ENCODE results near the gene RBP7. TPM values are rescaled to one million over a fixed set of nuclear protein-coding genes. Genes with fewer than 3 reads are reported as not detected.
"Not testable (repeated sequence)": the region's sequence is repeated elsewhere in the genome, so short reads cannot be mapped to it uniquely, and the experiment has no call there.

The RBP7 gene
- total RNA-seq, 4 donors from 2014 or later = 2.5 to 47.1 (median 35.1) TPM

DNA sequence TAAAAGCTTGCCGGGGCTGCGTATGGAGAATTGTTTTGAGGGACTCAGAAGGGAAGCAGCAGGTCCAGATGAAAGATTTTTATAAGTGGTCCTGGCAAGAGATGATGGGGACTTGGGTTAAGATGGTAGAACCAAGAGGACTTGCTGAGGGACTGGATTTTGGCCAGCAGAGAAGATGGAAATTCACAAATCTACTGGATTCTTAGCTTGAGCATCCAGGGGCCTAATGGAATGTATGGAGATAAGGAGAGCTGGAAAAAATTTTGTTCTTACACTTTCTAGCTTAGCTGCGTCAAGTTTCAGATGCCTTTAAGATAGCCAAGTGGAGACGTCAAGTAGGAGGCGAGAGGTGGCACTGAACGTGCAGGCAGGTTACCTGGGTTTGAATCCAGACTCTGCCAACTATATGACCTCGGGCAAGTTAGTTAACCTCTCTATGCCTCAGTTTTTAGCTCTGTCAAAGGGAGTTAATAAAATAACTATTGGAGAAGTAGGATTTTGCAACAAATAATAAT, 3.4 kb upstream of the RBP7 start:
- Histone ChIP-seq H3K27me3 (peaks cover 0 to 3% of the 10 kb centered on the region in 2 donors), H3K4me1 (peaks cover 0 to 8% of the 10 kb centered on the region in 2 donors), H3K36me3 (no peaks in the 10 kb centered on the region), H3K27ac (no peak overlapping the region), H3K4me3 (no peak overlapping the region), H3K9me3 (no peaks in the 10 kb centered on the region)
- intact Hi-C loops (cut with DNase I; ENCODE audit: low total_unique reads) = no loop called here
- TF ChIP-seq POLR2A (IDR thresholded peaks at IDR 0.05) (no peak), CTCF (IDR thresholded peaks at IDR 0.05) (no peak)
- no peak for DNase-seq

- no peaks in the 10 kb centered on the region for H3K36me3 ChIP-seq
These were observed 4.1 kb downstream of the RBP7 start for GRCh38 chr1:10001016-10001665.

GRCh38 chr1:10005248-10005647, 8.2 kb downstream of the RBP7 start:
- H3K9me3 ChIP-seq; H3K4me3 ChIP-seq; DNase-seq; H3K36me3 ChIP-seq; H3K4me1 ChIP-seq; intact Hi-C loops (cut with DNase I; ENCODE audit: low total_unique reads); H3K27me3 ChIP-seq; H3K27ac ChIP-seq: not testable (repeated sequence)

More at GRCh38 chr1:10001016-10001665, 4.1 kb downstream of the RBP7 start:
- Histone ChIP-seq H3K4me1 (peaks cover 0 to 8% of the 10 kb centered on the region in 2 donors), H3K9me3 (no peaks in the 10 kb centered on the region), H3K4me3 (no peak overlapping the region), H3K27ac (no peak overlapping the region), H3K27me3 (peaks cover 0 to 3% of the 10 kb centered on the region in 2 donors)
- no peak for DNase-seq
- intact Hi-C loops (cut with DNase I; ENCODE audit: low total_unique reads) = no loop called here
- TF ChIP-seq POLR2A (IDR thresholded peaks at IDR 0.05) (no peak), CTCF (IDR thresholded peaks at IDR 0.05) (no peak)

DNA sequence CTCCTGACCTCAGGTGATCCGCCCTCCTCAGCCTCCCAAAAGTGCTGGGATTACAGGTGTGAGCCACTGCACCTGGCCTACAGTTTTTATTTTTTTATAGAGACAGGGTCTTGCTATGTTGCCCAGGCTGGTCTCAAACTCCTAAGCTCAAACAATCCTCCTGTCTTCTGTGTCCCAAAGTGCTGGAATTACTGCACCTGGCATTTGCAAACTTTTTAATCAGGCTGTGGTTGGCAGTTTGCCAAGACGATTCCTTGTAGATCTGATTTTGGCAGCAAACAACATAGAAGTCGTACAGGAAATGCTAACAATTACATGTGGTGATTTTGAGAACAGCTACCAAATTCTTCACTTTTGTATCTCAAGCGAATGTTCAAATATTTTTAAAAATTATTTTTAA, 10.1 kb downstream of the RBP7 start:
- intact Hi-C loops (cut with DNase I; ENCODE audit: low total_unique reads) = no loop called here
- Histone ChIP-seq H3K27ac (no peak overlapping the region), H3K27me3 (no peaks in the 10 kb centered on the region), H3K4me3 (no peak overlapping the region), H3K36me3 (no peaks in the 10 kb centered on the region), H3K4me1 (no peaks in the 10 kb centered on the region), H3K9me3 (no peaks in the 10 kb centered on the region)
- TF ChIP-seq CTCF (IDR thresholded peaks at IDR 0.05) = no peak
- no peak for TF ChIP-seq POLR2A (IDR thresholded peaks at IDR 0.05)
- no peak for DNase-seq

DNA sequence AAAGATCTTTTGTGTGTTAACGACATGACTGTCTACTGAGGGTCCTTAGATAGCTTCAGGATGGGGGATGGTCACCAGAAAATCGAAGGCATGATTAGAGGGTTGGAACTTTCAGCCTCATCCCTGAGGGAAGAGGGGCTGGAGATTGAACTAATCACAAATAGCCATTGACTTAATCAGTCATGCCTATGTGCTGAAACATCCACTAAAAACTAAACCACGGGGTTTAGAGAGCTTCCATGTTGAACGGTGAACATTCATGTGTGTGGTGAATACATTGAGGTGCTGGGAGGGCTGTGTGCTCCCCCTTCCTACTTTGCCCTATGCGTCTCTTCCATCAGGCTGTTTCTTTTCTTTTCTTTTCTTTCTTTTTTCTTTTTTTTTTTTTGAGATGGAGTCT, 17.0 kb downstream of the RBP7 start:
- no peak for DNase-seq
- Histone ChIP-seq H3K27ac (no peak overlapping the region), H3K27me3 (no peaks in the 10 kb centered on the region), H3K4me3 (no peak overlapping the region), H3K36me3 (no peaks in the 10 kb centered on the region), H3K4me1 (no peaks in the 10 kb centered on the region), H3K9me3 (no peaks in the 10 kb centered on the region)
- intact Hi-C loops (cut with DNase I; ENCODE audit: low total_unique reads) = no loop called here
- TF ChIP-seq POLR2A (IDR thresholded peaks at IDR 0.05) = no peak
- TF ChIP-seq CTCF (IDR thresholded peaks at IDR 0.05) = no peak

All from uterus (tissue), 4 donors.